HepG2 (cell line): ENCODE results near the gene UBE2C. TPM values are rescaled to one million over a fixed set of nuclear protein-coding genes. Genes with fewer than 3 reads are reported as not detected.

Experiments
- CREB1 ChIP-seq, 2 experiments: fragments of 450-650 bp in 1 of 2; IDR thresholded peaks; 2 replicates each; pipeline ENCODE4 v1.6.1; 2016 to 2017; ENCODE audit warnings: control low read depth in 1 of 2, mild to moderate bottlenecking in 1 of 2, missing compliant biosample characterization in 1 of 2, missing genetic modification characterization in 1 of 2
- CREBL2 ChIP-seq: sonication (generic); formaldehyde crosslinking; IDR thresholded peaks from 2 replicates; pipeline ENCODE4 v1.8.1; 2023; ENCODE audit warnings: missing genetic modification reagents, mild to moderate bottlenecking, borderline replicate concordance
- DPF2 ChIP-seq: sonication (generic); formaldehyde crosslinking; IDR thresholded peaks from 2 replicates; pipeline ENCODE4 v1.4.0; 2020; ENCODE audit warnings: mild to moderate bottlenecking, low read depth, missing genetic modification reagents, borderline replicate concordance
- ERF ChIP-seq: IDR thresholded peaks from 2 replicates; pipeline ENCODE4 v1.6.1; 2018; ENCODE audit warnings: missing biosample characterization, missing genetic modification reagents
- KMT2B ChIP-seq: IDR thresholded peaks from 2 replicates; pipeline ENCODE4 v1.6.1; 2016; ENCODE audit warnings: missing genetic modification reagents, missing compliant biosample characterization
- PAXIP1 ChIP-seq: sonication (generic); formaldehyde crosslinking; conservative IDR thresholded peaks from 2 replicates; pipeline ENCODE4 v1.4.0; 2020; ENCODE audit warnings: mild to moderate bottlenecking, missing genetic modification reagents, moderate library complexity
- POLR2AphosphoS2 ChIP-seq: IDR thresholded peaks from 2 replicates; pipeline ENCODE4 v1.6.1; 2011; ENCODE audit warnings: low read depth, low read length, improper control_type of control experiment
- POLR2AphosphoS5 ChIP-seq: IDR thresholded peaks from 2 replicates; pipeline ENCODE4 v1.6.1; 2012; ENCODE audit warnings: low read depth, low read length
- RBAK ChIP-seq: sonication (generic); formaldehyde crosslinking; IDR thresholded peaks from 2 replicates; pipeline ENCODE4 v1.5.1; 2020; ENCODE audit warnings: mild to moderate bottlenecking, missing genetic modification reagents
- SAP130 ChIP-seq: IDR thresholded peaks from 2 replicates; pipeline ENCODE4 v1.6.1; 2016; ENCODE audit warnings: low read depth
- SRSF1 ChIP-seq: fragments of 200-400 bp; formaldehyde crosslinking; optimal IDR thresholded peaks from 2 replicates; pipeline ENCODE3; 2017; ENCODE audit warnings: mild to moderate bottlenecking, low read depth, low read length, moderate library complexity
- TCF12 ChIP-seq, 2 experiments: fragments of 450-650 bp in 1 of 2; sonication (generic) in 1 of 2; formaldehyde crosslinking in 1 of 2; IDR thresholded peaks; 2 replicates each; pipeline versions ENCODE4 v1.6.1 to v1.8.0; 2017 to 2022; ENCODE audit warnings: antibody characterized with exemption in 1 of 2, mild to moderate bottlenecking in 1 of 2, missing genetic modification reagents in 1 of 2, moderate library complexity in 1 of 2
- ZEB1 ChIP-seq: IDR thresholded peaks from 2 replicates; pipeline ENCODE4 v1.6.1; 2012; ENCODE audit warnings: mild to moderate bottlenecking, low read depth, inconsistent platforms; ENCODE audit not compliant: insufficient replicate concordance
- ZNF235 ChIP-seq: sonication (generic); formaldehyde crosslinking; IDR thresholded peaks from 2 replicates; pipeline ENCODE4 v1.8.1; 2023; ENCODE audit warnings: mild to moderate bottlenecking, missing genetic modification reagents, borderline replicate concordance
- ZNF263 ChIP-seq: sonication (generic); formaldehyde crosslinking; IDR thresholded peaks from 2 replicates; pipeline ENCODE4 v1.4.0; 2020; ENCODE audit warnings: missing genetic modification reagents
- polyA plus RNA-seq, 8 experiments: library from polyadenylated mRNA; depleted of rRNA in 3 of 8; stranded (reverse) in 7 of 8; unstranded in 1 of 8; fragments of >200 nt; fragmentation: Illumina TruSeq in 4 of 8; extraction: Trizol in 4 of 8; gene quantifications; 2 replicates each; pipeline versions ENCODE4 v1.2.1 to v1.2.3, GENCODE V29; 2011 to 2016; ENCODE audit warnings: low read depth in 4 of 8, missing spikeins in 1 of 8, mixed read lengths in 1 of 8; ENCODE audit not compliant: insufficient read depth in 1 of 8
- total RNA-seq, 5 experiments: library from RNA; depleted of rRNA; stranded (reverse); fragments of >200 nt; fragmentation: Illumina TruSeq; extraction: Trizol; gene quantifications; 2 replicates each; pipeline ENCODE4 v1.2.3, GENCODE V29; 2016; ENCODE audit warnings: low read depth in 1 of 5
- TF ChIP-seq, protein P1 (sequence below): sonication (generic); formaldehyde crosslinking; IDR thresholded peaks from 2 replicates; pipeline ENCODE4 v1.9.0; 2021; ENCODE audit warnings: mild to moderate bottlenecking, missing genetic modification reagents
- TF ChIP-seq, protein P2 (sequence below): sonication (generic); formaldehyde crosslinking; IDR thresholded peaks from 2 replicates; pipeline ENCODE4 v1.4.0; 2020; ENCODE audit warnings: mild to moderate bottlenecking, missing genetic modification reagents

Gene UBE2C
- total and polyA plus RNA-seq, 2 of the 13 experiments (the other 11 are each of a cell fraction or from before 2014, with no cell fraction given), result 100 to 123 TPM

DNA sequence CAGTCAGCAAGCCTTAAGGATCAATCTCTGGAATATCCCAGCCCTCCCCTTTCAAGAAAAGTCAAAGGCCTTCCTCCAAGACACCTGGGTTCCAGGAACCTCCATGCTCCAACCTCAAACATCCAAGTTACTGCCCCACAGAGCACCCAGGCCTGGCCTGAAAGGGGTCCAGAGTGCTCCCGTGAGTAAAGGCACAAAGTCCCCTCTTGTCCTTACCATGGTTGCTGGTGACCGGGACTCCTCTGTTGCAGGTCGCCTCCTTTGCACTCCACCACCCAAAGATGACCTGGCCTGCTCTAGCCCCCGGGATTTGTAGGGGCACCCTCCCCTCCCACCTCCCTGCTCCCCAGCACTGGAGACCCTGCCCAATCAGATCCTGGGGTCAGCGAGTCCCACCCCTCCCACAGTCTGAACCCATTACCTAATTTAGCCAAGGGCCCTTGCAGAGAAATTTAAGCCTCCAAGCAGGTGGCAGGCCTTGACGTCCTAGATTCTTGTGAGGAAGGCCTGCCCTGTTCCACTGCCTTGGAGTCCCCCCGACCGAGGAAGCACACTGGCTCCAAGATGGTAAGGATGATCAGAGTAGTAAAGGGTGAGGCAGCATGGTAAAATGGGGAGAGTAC is 14.7 kb downstream of the UBE2C start, which contains the start of gene TNNC2 (continued):
- TF ChIP-seq, protein P1, sequence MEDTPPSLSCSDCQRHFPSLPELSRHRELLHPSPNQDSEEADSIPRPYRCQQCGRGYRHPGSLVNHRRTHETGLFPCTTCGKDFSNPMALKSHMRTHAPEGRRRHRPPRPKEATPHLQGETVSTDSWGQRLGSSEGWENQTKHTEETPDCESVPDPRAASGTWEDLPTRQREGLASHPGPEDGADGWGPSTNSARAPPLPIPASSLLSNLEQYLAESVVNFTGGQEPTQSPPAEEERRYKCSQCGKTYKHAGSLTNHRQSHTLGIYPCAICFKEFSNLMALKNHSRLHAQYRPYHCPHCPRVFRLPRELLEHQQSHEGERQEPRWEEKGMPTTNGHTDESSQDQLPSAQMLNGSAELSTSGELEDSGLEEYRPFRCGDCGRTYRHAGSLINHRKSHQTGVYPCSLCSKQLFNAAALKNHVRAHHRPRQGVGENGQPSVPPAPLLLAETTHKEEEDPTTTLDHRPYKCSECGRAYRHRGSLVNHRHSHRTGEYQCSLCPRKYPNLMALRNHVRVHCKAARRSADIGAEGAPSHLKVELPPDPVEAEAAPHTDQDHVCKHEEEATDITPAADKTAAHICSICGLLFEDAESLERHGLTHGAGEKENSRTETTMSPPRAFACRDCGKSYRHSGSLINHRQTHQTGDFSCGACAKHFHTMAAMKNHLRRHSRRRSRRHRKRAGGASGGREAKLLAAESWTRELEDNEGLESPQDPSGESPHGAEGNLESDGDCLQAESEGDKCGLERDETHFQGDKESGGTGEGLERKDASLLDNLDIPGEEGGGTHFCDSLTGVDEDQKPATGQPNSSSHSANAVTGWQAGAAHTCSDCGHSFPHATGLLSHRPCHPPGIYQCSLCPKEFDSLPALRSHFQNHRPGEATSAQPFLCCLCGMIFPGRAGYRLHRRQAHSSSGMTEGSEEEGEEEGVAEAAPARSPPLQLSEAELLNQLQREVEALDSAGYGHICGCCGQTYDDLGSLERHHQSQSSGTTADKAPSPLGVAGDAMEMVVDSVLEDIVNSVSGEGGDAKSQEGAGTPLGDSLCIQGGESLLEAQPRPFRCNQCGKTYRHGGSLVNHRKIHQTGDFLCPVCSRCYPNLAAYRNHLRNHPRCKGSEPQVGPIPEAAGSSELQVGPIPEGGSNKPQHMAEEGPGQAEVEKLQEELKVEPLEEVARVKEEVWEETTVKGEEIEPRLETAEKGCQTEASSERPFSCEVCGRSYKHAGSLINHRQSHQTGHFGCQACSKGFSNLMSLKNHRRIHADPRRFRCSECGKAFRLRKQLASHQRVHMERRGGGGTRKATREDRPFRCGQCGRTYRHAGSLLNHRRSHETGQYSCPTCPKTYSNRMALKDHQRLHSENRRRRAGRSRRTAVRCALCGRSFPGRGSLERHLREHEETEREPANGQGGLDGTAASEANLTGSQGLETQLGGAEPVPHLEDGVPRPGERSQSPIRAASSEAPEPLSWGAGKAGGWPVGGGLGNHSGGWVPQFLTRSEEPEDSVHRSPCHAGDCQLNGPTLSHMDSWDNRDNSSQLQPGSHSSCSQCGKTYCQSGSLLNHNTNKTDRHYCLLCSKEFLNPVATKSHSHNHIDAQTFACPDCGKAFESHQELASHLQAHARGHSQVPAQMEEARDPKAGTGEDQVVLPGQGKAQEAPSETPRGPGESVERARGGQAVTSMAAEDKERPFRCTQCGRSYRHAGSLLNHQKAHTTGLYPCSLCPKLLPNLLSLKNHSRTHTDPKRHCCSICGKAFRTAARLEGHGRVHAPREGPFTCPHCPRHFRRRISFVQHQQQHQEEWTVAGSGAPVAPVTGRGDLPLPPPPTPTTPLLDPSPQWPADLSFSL (CRISPR knock-in tag), result no peak
- no peak for TF ChIP-seq ZEB1
- TF ChIP-seq CREBL2, result no peak
- no peak for TF ChIP-seq DPF2 (CRISPR knock-in tag)
- peak; percentile 48 for TF ChIP-seq PAXIP1
- TF ChIP-seq ZNF263, result peak; percentile 97
- no peak for TF ChIP-seq TCF12 (IDR thresholded peaks at IDR 0.05)
- 0 out of 2 replicates have a peak, but pooled peaks have one; percentile 41 for TF ChIP-seq TCF12 (CRISPR knock-in tag; IDR thresholded peaks at IDR 0.05)
- TF ChIP-seq POLR2AphosphoS5, result no peak
- 0 out of 2 replicates have a peak, but pooled peaks have one; percentile 6 for TF ChIP-seq SAP130 (CRISPR knock-in tag)
- no peak for TF ChIP-seq RBAK (CRISPR knock-in tag)
- TF ChIP-seq ERF (CRISPR knock-in tag), result peak; percentile 9; the same call in 1 of the 2 replicates
- TF ChIP-seq KMT2B (CRISPR knock-in tag), result no peak
- no peak for TF ChIP-seq POLR2AphosphoS2
- no peak for TF ChIP-seq ZNF235
- TF ChIP-seq CREB1 (IDR thresholded peaks at IDR 0.05), result no peak
- no peak for TF ChIP-seq CREB1 (CRISPR knock-in tag; IDR thresholded peaks at IDR 0.05)
- no peak for TF ChIP-seq SRSF1
- TF ChIP-seq, protein P2, sequence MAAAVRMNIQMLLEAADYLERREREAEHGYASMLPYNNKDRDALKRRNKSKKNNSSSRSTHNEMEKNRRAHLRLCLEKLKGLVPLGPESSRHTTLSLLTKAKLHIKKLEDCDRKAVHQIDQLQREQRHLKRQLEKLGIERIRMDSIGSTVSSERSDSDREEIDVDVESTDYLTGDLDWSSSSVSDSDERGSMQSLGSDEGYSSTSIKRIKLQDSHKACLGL (CRISPR knock-in tag), result 0 out of 2 replicates have a peak, but pooled peaks have one; percentile 32
